Activated gamma-delta T cell treated with Interleukin-2 at 50 U/mL for 16 hours (primary cell): Measurements from ENCODE around the gene MACROD2.

Source experiments
- DNase-seq: peaks from one replicate; pipeline ENCODE4 v3.0.0-alpha.2; 2020

MACROD2 gene

DNA sequence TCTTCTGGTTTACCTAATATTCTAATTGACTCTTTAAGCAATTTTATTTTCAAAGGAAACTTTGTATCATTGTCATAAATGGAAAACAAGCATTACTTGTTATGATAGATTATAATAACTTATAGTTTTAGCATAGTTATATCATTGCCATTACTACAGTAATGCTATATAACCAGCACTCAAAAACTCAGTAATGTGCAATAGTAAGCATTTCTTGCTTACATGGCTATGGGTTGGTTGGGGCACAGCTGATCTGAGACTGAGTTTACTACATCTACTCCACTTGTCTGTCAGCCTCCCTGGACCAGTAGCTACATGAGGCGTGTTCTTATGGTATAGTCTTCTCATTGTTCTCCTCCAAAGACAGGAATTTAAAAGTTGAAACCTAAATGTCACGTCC is 1427.7 kb downstream of the MACROD2 start:
- no peak for DNase-seq

DNA sequence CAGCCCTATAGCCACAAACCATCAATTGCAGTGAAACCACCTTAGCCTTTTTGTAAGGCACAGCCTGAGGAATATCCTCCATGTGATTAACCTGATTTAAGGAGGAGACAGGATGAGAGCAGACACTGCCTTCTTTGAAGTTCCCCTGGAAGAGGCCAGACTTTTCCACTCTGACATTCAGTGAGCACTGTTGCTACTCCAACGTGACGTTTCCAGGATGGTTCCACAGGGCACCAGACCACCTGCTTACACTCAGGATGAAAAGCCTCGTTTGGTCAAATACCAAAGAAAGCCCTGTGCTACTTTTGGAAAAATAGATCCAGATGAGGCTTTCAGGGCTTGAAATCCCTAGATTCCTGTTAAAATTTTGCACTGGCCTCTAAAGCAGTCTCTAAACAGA is 1444.2 kb downstream of the MACROD2 start:
- no peak for DNase-seq

DNA sequence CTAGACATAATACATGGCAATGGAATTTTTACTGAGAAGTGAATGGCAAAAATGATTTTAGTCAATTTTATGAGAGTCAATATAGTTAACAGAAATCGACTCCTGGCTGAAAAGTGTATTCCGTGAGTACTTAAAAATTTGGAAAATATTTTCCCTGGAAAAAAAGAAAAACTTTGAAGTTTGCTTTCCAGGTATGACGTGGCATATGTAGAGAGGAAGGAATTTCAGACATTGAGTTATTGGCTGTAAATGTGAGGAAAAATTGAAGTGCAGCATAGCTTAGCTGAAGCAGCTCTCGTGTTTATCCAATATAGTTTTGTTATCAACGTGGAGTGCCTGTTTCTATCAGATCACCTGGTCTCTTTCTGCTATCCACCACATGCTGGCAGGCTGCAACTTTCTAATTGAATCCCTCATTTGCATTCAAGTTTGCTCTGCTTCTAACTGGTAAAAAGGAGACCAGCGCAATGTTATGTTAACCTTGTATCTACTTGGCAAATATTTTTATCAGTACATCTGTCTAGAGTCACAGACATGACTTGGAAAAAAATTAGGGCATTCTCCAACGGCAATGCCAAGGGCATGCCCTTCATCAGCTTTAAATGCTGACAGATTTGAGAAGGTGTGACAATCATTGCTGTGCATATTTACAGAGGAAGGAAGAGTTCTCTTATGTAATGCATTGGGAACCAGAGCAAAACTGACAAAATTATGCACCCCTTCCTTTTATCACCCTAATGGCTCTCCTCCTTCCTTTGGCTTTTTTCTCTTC is 1444.9 kb downstream of the MACROD2 start:
- no peak for DNase-seq

DNA sequence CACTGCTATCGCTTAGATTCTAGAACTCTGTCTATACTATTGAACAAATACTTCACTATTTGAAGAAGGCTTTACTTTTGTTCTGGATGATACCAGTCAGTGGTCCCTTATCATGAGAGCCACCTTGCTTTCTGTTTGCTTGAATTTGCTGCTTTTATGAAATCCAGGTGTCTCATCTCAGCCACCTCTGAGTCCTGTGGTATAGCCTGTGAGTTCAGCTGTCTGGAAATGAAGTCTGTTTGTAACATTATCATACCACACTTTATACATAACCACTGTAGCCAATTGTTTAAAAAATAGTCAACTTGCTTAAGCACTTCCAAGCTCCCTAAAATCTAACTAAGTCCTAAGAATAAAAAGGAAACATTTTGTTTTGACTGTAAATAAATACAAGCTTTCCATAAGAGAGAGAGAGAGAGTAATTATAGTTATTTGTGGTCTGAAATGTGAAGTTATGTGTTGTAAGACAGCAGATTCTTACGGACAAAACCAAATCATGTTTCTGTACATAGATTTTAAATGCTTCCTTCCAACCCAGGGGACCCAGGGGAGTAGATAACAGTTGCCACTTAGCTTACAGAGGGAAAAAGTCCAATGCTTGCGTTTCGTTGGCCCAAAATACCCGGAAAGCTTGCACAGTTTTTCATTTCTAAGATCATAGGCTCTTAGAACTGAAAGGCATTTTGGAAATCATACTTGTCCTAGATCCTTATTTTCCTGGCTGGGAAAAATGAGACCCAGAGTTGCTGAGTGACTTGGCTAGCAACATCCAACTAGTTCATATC is 1449.9 kb downstream of the MACROD2 start:
- DNase-seq: no peak

DNA sequence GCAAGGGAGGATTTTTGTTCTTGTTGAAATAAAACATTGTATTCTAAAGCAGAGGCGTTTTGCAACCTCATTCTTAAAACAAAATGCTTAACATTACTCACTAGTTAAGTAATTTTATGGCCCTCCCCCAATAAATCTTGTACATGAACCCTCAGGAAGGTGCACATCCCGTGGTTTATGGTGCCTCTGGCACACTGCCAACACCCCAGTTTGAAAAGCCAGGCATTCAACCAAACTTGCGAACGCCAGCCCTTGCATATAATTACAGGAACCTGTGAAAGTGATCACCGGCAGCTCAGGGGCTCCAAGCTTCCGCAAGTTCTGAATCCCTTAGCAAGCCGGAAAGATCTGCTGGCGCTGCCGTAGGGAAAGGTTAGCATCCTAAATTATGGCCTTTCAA is 1451.1 kb downstream of the MACROD2 start:
- no peak for DNase-seq

DNA sequence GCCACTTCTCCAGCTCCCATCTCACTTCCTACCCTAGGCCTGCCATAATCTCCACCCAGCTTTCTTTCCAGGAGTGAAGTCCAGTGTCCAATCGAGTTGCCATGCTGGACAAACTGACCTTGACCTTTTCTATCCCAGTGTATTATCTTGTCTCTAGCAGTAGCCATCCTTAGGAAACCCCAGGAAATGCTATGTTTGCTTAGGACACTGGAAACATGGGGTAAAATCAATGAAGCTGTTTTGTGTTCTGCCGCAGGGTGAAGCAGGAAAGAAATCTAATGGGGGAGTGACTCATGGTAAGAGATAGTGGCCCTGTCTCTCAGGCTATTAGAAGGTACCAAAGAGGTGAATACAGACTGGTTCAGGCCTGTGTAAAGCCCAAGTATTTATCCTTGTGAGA is 1452.2 kb downstream of the MACROD2 start:
- DNase-seq: no peak

DNA sequence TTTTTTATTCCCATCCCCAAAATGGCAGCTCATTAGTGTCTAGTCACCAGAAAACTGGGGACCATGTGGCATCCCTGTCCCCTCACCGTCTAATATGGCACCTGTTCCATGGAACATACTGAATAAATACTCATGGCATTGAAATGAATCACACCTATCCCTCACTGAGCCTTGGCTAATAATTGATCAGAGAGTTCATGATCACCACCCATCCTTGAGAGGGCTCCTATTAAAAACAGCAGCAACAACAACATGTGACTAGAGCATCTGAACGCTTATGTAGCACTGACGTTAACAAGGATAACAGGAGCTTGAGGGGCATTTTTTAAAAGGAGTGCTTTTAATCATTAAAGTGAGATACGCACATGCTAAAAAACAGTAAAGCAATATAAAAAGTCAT is 1453.7 kb downstream of the MACROD2 start:
- DNase-seq: no peak

DNA sequence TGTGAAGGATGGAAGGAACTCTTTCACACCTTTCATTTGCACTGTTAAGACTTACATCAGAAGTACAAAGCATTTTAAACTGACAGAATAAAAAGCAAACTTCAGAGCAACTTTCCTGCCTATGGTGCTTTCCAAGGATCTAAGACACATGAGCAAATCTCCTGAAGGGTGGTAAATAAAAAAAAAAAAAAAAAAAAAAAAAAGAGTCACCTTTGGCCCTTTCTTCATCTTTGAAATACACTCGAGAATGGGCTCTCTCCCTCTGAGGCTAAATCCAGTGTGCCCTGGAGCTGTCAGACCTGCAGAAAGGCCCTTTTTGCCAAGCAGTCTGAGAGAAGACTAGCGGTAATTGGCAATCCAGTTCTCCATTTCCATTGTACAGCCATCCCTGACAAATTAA is 1455.9 kb downstream of the MACROD2 start:
- no peak for DNase-seq

DNA sequence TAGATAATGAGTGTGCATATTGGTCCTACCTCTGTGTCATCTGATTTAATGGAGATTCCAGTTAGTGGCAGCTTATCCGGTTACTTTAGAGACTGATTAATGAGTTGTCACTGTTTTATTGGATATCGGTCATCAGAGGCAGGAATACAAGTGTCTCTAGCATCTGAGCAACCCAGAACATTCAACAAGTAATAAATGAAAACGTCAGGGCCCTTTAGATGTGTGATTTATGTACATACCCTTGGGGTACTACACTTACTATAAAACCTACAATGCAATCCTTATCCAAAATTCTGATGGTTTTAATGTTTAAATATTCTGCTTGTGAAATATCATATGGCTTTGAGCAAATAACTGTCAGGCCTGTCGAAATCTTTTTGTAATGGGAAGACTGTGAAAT is 1460.0 kb downstream of the MACROD2 start:
- DNase-seq: no peak

DNA sequence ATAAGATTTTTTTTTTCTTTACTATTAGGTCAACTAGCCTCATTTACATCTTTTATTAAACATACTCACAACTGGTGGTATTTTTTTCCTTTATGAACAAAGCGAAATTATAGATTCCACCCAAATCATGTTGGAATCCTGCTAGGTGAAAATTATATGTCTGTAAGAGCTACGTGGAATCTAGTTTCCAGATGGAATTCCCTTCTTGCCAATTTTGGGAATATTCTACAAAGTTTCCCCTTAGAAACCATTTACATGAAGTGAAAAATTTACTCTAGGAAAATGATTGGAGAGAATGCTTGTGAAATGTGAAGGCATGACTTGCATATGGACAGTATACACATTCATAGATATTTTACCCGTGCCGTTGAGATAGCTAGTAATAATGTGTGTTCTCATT is 1466.6 kb downstream of the MACROD2 start:
- no peak for DNase-seq

DNA sequence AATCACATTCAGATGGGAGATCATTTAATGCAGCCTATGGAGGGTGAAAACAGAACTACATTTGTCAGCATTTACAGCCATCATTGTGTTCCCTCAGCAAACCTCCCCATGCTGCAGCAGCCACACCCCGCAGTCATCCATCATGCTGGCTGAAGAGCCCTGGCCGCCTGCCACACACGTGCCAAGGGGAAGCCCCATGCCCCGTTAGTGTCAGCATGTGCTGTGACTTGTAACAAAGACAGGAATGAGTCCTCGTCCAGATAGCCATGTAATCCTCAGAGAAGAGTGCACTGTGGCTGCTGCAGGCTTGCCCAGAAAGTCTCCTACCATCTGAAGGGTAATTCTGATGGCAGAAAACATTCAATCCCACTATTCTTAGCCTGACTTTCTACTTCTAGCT is 1480.2 kb downstream of the MACROD2 start:
- no peak for DNase-seq

DNA sequence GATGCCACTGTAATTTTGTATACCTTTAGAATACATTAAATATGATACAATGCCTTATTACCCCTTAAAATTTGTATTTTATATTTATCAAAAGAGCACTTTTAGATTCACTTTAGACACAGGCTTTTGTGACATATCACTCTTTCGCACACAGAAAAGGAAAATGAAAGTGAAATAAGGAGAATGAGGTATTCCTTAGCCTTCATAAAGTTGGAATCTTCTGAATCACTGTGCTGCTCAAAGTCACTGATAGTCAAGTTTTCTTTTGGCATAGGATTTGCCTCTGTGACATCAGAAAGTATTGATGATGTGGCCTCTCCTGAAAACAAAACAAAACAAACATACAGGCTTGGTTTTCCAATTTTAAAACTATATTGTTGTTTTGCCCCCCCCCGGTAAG is 1480.9 kb downstream of the MACROD2 start:
- DNase-seq: no peak

DNA sequence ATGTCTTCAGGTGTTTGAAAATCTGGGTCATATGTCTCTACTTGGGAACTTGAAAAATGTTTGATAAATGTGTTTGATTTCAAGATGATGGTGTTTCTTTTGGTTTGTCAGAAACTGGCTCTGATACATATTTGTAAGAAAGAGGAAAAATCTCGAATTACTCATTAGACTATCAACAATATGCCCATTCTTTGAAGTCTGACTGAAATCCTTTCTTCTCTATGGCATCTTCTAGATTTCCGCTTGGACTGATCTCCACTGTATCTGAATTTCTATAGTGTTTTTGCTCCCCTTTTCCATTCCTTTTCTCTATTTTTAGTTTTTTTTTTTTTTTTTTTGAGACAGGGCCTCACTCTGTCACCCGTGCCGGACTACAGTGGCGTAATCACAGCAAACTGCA is 1481.5 kb downstream of the MACROD2 start:
- DNase-seq: no peak

DNA sequence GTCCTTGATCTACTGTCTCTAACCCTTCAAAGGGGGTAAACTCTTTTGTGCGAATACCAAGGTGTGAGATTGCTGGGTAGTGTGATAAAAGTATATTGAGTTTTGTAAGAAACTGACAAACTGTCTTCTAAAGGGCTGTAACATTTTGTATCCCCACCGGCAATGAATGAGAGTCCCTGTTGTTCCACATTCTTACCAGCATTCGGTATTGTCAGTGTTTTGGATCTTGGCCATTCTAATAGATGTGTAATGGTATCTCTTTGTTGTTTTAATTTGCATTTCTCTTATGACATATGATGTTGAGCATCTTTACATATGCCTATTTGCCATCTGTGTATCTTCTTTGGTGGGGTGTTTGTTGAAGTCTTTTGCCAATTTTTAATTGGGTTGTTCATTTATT is 1487.2 kb downstream of the MACROD2 start:
- no peak for DNase-seq

DNA sequence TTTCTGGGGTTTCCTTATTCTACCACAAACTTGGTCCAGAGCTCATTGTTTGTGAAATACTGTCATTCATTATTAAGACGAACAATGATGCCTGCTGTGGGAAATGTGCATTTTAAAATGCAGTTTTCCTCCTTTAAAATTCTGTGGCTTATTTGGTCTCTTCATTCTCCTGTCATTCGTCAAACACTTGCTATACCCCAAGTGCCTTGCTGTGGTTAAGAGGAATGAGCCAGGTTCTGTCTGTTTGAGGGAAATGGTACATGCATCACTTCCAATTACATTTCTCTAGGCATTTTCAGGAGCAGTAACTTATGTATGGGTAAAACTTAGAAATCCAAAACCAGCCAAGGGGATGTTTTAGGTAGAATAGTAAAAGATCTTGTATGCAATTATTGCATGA is 1490.2 kb downstream of the MACROD2 start:
- DNase-seq: no peak

DNA sequence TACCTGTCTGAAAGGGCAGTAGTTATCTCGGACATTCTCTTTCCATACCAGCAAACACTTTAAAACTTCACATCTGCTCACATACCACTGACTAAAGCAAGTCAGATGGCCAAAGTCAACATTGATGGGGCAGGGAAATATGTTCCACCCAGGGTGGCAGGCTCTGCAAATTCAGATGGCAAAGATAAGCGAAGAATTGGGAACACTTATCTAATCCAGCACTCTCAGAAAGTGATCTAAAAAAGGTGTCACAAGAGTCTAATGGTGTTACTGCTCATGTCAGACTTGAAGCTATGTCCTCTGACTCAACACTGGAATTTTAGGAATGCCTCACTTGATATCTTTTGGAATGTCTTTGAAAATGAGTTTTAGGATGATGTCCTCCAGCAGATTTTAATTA is 1491.7 kb downstream of the MACROD2 start:
- no peak for DNase-seq

DNA sequence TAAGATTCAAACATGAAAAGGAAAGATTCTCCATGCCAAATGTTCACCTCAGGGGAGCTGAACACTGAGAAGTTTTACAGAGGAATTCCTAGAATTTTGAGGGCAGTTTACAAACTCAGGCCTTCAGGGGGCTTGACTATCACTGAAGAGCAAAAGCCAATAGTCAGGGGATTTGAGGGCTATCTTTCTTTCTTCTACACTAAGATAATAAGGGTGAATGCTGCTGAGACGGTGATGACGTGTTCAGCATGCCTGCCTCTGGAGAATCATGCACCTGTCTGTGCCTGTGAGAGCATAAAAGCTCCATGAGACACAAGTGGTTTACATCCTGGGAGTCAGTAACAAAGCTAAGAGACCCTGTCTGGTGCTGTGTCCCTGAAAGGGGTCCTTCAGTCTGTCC is 1492.4 kb downstream of the MACROD2 start:
- DNase-seq: no peak

DNA sequence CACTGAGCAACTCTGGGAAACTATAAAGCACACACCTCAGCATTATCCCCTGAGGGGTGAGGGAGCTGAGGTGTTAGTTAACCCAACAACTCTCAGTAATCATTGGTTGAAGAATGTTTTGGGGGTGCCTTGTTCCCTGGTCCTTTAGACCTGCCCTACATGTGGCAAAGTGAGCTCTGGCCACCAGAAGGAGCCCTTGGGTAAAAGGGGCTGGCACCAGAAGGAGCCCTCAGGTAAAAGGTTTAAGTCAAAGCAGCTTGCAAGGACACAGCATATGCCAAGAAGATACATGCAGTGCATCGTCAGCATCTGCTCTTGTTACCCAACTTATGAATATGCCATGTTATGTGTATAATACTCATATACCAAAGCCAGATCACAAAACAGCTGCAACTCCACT is 1496.3 kb downstream of the MACROD2 start:
- DNase-seq: no peak

DNA sequence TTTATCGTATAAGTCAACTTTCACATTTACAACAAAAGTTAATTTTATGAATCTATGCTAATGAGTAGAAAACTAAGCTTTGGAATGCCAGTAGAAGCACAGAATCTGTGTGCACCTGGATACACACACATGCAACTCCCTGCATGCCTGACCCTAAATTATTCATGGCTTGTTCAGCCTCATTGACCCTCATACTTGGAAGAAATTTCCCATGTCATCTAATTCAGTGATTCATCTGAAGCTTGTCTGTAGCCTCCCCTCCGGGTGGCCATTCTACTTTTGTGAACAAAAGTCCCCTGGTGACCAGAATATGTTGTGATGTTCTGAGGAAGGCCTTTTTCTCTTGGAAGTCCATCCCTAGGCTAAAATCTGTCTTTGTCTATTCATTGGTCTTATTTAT is 1499.5 kb downstream of the MACROD2 start:
- no peak for DNase-seq

DNA sequence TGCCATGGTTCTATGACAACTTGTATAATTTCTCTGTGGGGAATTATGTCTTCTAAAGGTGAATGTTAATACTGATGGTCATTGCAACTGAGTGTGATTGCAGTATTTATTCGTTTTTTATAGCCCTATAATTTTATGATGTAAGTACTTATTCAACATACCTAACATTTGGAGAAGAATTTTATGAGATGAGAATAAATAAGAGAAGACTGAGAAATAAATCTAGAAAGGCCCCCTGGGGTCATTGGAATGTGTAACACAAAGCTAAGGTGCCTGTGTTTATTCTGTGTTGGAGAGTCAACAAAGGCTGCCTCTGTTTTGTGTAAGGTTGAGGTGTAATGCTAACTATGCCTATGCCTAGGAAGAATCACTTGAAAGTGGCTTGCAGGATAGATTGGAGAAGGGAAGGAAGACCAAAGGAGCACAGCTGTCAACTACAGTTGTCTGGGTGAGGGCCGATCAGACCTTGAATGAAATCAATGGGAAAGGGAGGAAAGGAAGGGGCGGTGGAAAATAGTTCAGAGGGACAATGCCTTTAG is 1501.3 kb downstream of the MACROD2 start:
- no peak for DNase-seq

DNA sequence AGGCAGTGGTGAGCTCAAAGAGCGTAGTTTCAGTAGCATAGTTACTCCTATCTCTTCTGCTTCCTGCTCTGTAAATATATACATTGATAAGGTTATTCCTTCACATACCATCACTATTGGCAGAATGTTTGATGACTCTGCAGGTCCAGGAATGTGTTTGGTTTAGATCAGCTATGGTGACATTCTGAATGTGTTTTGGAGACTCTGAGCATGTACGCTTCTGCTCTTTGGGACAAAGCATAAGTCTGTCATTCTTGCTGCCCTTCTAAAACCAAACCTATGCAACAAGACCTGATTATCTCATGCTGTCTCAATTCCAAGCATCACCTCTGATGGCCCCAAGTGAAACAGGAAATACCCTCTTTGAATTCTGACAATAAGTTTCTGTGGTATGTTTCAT is 1503.6 kb downstream of the MACROD2 start:
- no peak for DNase-seq

DNA sequence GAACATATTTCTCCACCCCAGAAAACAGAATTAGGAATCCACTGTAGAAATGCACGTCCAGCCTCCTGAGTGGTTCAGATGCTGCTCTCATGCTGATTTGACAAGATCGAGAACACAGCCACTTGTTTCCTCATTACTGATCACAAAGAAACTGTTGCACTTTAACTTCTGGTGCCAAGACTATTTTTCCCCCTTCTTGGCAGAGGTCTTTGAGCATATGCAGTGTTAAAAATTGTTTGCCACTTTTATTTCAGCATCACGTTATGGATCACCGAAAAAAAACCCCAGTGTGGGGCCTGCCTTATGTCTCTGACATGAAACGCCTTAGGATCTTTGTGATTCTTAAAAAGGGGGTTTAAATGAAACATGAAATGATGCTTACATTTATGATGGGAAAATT is 1511.0 kb downstream of the MACROD2 start:
- DNase-seq: no peak

DNA sequence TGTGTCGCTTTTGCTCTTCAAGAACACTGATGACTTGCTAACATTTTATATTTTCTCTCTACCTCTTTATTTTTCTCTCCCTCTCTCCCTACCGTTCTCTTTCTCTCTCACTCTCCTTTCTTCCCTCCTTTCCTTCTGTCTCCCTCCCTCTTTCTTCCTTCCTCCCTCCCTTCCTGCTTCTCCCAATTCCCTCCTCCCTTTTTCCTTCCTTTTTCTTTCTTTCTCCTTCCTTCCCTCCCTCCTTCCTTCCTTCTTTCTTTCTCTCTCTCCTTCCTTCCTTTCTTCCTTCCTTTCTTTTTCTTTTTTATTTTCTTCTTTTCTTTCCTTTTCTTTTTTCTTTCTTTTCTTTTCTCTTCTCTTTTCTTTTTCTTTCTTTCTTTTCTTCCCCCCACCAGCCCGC is 1511.8 kb downstream of the MACROD2 start:
- DNase-seq: no peak

DNA sequence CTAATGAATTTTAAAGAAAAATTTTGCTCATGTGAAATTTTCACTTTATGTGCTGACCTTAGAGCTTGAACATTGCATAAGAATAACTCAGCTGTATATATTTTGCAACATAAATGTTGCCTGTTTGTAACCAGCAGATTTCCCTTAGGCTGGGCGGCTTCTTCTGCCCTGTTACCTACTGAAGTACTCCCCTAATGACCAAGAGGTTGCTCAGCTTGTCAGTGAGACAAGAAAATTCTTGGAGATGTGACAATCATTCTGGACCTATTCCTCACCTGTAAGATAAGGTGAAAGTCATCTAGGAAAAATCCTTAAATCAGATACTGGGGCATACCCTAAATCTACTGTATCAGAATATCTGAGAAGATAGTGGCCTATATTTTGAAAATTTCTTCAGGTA is 1516.2 kb downstream of the MACROD2 start:
- DNase-seq: no peak
